Measurements from ENCODE around the gene KRR1. TPM values are rescaled to one million over a fixed set of nuclear protein-coding genes. Genes with fewer than 3 reads are reported as not detected.

The KRR1 gene
- total and polyA plus RNA-seq, 2 of the 13 experiments (the other 11 are each of a cell fraction or from before 2014, with no cell fraction given) = 19.3 to 103 TPM

DNA sequence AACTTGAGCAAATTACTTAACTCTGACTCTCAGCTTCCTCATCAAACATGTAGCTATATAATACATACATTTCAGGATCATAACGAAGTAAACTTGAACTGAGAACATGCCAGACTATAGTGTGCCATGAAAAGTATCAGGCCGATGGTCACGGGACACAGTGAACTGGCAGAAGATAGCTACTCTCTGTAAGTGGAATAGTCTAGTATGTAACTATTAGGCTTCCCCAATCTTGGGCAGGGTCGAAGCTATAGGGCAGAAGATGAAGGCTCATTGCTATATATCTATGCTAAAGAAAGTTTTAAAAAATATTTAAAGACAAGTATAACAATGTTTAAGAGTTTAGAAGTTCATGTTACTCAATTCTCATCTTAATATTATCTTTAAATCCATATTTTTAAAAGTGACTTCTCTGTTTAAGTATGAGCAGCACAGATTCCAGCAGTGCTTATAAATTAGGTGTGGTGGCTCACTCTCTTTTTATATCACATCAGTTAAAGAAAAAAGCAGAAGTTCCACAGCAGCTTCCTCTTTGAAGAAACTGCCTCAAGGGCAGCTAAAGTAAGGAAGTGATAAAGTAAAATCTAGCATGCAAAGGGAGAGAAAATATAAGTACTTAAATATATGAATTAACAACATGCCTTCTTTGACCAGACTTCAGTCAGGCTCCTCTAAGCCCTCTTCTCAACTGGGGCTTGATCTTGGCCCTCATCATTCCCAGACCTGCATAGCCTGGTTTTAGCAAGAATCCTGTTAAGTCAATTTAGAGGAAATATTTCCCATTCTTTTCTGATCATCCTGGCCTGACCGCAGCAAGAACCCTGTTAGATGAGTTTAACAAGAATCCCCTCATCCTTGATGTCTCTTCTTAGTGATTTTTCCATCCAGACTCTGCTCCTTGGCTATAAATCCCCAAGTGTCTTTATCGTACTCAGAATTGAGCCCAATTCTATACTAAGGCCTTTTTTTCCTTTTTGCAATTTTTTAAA is 39.2 kb downstream of the KRR1 start:
- in situ Hi-C loops (cut with HindIII; ENCODE audit: extremely low pct_ligation_motif_present, low pct_unique_long_range_greater_than_20kb) = no loop called here
- ChIA-PET POLR2A (no interaction called here), CTCF (ENCODE audit: low intra/inter-chr PET ratio, low total read pairs) (no interaction called here)
- no peak for DNase-seq (ENCODE audit: low spot score)
- Histone ChIP-seq H3K27me3 (ENCODE audit: control insufficient read depth in 1 of 2, insufficient read depth in 2 of 2, low read length in 2 of 2) (peaks cover 0 to 2% of the 10 kb centered on the region in 2 experiments; a peak in 3 of 5 replicates), H3K79me2 (ENCODE audit: insufficient read depth, low read length) (no peaks in the 10 kb centered on the region), H3K4me3 (replicated peaks in 1 of 3; ENCODE audit: insufficient read depth in 1 of 3, low read depth in 2 of 3, low read length in 3 of 3) (no peak overlapping the region), H3K9ac (ENCODE audit: insufficient read depth, low read depth, low read length) (no peak overlapping the region), H4K20me1 (ENCODE audit: insufficient read depth, low read length) (no peaks in the 10 kb centered on the region), H3K4me1 (ENCODE audit: insufficient read depth, low read length) (no peaks in the 10 kb centered on the region), H3K4me2 (ENCODE audit: low read depth, low read length) (no peak overlapping the region), H2AFZ (ENCODE audit: low read length) (no peak overlapping the region), H3K27ac (ENCODE audit: extremely low read length, insufficient read depth, low read length) (no peak overlapping the region), H3K9me3 (ENCODE audit: low read length) (no peaks in the 10 kb centered on the region), H3K36me3 (replicated peaks in 1 of 2; ENCODE audit: control insufficient read depth in 1 of 2, insufficient read depth in 2 of 2, low read length in 2 of 2) (no peaks in the 10 kb centered on the region)
- WGBS (ENCODE audit: low lambda C conversion rate) = 14% methylated on average over 6 of the region's 6 CpGs
- no peak for TF ChIP-seq SNRNP70 (IDR thresholded peaks at IDR 0.05; ENCODE audit: low read depth, low read length)
- no peak for TF ChIP-seq ZNF720 (CRISPR knock-in tag; IDR thresholded peaks at IDR 0.05)
- no peak for TF ChIP-seq ELF1 (CRISPR knock-in tag; IDR thresholded peaks at IDR 0.05)
- no peak for TF ChIP-seq TIGD3 (CRISPR knock-in tag; IDR thresholded peaks at IDR 0.05; ENCODE audit: borderline replicate concordance)
- TF ChIP-seq FOXO4 (CRISPR knock-in tag; conservative IDR thresholded peaks at IDR 0.05) = no peak
- TF ChIP-seq ZBTB7B (CRISPR knock-in tag; IDR thresholded peaks at IDR 0.05) = no peak
- no peak for TF ChIP-seq ATF5 (CRISPR knock-in tag; IDR thresholded peaks at IDR 0.05; ENCODE audit: low read depth)
- no peak for TF ChIP-seq ZFP82 (CRISPR knock-in tag; IDR thresholded peaks at IDR 0.05; ENCODE audit: borderline replicate concordance)
- TF ChIP-seq CEBPG (CRISPR knock-in tag; IDR thresholded peaks at IDR 0.05) = no peak
- TF ChIP-seq, protein P1, sequence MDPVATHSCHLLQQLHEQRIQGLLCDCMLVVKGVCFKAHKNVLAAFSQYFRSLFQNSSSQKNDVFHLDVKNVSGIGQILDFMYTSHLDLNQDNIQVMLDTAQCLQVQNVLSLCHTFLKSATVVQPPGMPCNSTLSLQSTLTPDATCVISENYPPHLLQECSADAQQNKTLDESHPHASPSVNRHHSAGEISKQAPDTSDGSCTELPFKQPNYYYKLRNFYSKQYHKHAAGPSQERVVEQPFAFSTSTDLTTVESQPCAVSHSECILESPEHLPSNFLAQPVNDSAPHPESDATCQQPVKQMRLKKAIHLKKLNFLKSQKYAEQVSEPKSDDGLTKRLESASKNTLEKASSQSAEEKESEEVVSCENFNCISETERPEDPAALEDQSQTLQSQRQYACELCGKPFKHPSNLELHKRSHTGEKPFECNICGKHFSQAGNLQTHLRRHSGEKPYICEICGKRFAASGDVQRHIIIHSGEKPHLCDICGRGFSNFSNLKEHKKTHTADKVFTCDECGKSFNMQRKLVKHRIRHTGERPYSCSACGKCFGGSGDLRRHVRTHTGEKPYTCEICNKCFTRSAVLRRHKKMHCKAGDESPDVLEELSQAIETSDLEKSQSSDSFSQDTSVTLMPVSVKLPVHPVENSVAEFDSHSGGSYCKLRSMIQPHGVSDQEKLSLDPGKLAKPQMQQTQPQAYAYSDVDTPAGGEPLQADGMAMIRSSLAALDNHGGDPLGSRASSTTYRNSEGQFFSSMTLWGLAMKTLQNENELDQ (CRISPR knock-in tag; IDR thresholded peaks at IDR 0.05; ENCODE audit: borderline replicate concordance) = no peak
- no peak for TF ChIP-seq ARID2 (CRISPR knock-in tag; IDR thresholded peaks at IDR 0.05; ENCODE audit: borderline replicate concordance)
- TF ChIP-seq ZNF761 (CRISPR knock-in tag; conservative IDR thresholded peaks at IDR 0.05) = no peak
- intact Hi-C loops (cut with micrococcal nuclease; ENCODE audit: unreplicated experiment) = no loop called here
- ATAC-seq = no peak
- no peak for FAIRE-seq
- BruUV-seq (replicated peaks) = no TSS peak
